ENCODE measurements around the gene YIPF3.

YIPF3 gene

DNA sequence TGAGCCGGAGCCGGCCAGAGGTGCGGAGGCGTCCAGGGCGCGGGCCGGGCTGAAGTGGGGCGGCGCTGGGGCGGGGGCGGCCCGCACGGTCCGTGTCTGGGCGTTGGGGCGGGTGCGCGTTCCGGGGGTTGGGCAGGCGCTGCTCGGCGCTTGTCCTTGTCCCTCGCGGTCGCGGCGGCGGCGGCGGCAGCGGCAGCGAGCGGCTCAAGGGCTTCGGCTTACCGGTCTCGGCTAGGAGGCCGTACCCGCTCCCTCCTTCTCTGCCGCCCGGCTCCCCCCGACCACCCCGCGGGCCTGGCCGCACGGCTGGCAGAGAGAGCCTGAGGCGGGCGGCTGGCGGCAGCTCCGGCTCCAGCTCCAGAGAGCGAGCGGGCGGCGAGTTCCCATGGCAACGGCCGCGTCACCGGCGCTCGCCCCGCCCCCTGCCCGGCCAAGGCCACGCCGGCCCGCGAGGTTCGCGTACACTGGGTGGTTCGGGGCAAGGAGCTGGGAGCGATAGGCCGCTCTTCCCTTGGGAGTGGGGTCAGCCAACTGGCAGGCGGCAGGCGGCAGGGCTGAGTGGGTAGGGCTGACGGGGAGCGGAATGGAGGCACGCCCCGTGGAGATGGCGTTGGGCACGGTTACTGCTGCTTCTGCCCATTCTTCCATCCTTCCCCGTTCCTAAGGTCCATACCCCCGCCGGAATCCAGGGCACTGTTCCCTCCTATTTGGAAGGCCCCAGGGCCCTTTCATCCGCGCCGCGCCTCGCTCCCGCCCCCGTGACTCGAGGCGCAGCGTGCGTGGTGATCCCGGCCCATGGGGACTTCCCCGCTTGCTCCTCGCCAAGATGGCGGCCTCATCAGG is 6.5 kb downstream of the YIPF3 start, which contains the start of gene LRRC73:
LRRC73 (minus strand) TSS at position 363 of the 843 bp plus-strand sequence. CDS start 561 bp downstream, outside the sequence.
- Histone ChIP-seq H4K91ac (ENCODE audit: low read depth, low read length) (no peak within 1 kb of the TSS), H3K14ac (ENCODE audit: low read length) (no peak within 1 kb of the TSS), H3K18ac (ENCODE audit: low read length) (peak within 1 kb of the TSS; percentile 18), H3K36me3 (ENCODE audit: control insufficient read depth in 1 of 2, insufficient read depth in 2 of 2, low read length in 2 of 2) (peaks cover 34 to 43% of the 10 kb centered on the region in 2 experiments), H3K4ac (ENCODE audit: low read depth, low read length) (no peak within 1 kb of the TSS), H4K8ac (ENCODE audit: low read depth, low read length) (no peak within 1 kb of the TSS), H2BK5ac (ENCODE audit: low read depth, low read length, poor library complexity) (no peak within 1 kb of the TSS), H3K9ac (ENCODE audit: low read length) (peak within 1 kb of the TSS; percentile 29), H3K4me3 (ENCODE audit: low read depth, low read length) (peak within 1 kb of the TSS; percentile 76), H3K4me1 (ENCODE audit: control insufficient read depth in 1 of 2, insufficient read depth in 2 of 2, low read length in 2 of 2) (peaks cover 4 to 8% of the 10 kb centered on the region in 2 experiments), H3K79me2 (ENCODE audit: control insufficient read depth, insufficient read depth, low read length, poor library complexity) (no peaks in the 10 kb centered on the region), H3K27me3 (ENCODE audit: insufficient read depth, low read length) (peaks cover 20% of the 10 kb centered on the region), H2AFZ (ENCODE audit: insufficient read depth, low read length, poor library complexity) (peak within 1 kb of the TSS; percentile 38), H3K4me2 (ENCODE audit: low read length) (peak within 1 kb of the TSS; percentile 88), H3K23ac (ENCODE audit: low read length) (no peak within 1 kb of the TSS), H2AK5ac (ENCODE audit: low read length) (no peak within 1 kb of the TSS), H4K12ac (ENCODE audit: low read depth, low read length) (no peak within 1 kb of the TSS), H3K27ac (ENCODE audit: low read depth, low read length) (no peak within 1 kb of the TSS), H3K9me3 (ENCODE audit: insufficient read depth, low read depth, low read length) (no peaks in the 10 kb centered on the region), H2BK120ac (ENCODE audit: insufficient read depth, low read length, poor library complexity) (no peak within 1 kb of the TSS), H2BK12ac (ENCODE audit: low read length) (no peak within 1 kb of the TSS), H3K79me1 (ENCODE audit: low read length) (peaks cover 2% of the 10 kb centered on the region)
- peak; percentile 85 to 96 for DNase-seq
- whole genome bisulfite sequencing (ENCODE audit: extremely low coverage, insufficient coverage, insufficient read length): no CpG with 5 or more reads among the region's 96 CpGs

- Histone ChIP-seq H3K79me1 (ENCODE audit: low read length) (peaks cover 2% of the 10 kb centered on the region), H2AFZ (ENCODE audit: insufficient read depth, low read length, poor library complexity) (peak overlapping the region; percentile 10), H4K91ac (ENCODE audit: low read depth, low read length) (no peak overlapping the region), H3K9ac (ENCODE audit: low read length) (peak overlapping the region; percentile 14), H3K4me2 (ENCODE audit: low read length) (peak overlapping the region; percentile 88), H3K4me1 (ENCODE audit: control insufficient read depth in 1 of 2, insufficient read depth in 2 of 2, low read length in 2 of 2) (peaks cover 4 to 8% of the 10 kb centered on the region in 2 experiments), H3K4me3 (ENCODE audit: low read depth, low read length) (peak overlapping the region; percentile 76), H2BK5ac (ENCODE audit: low read depth, low read length, poor library complexity) (no peak overlapping the region), H3K14ac (ENCODE audit: low read length) (no peak overlapping the region), H3K27me3 (ENCODE audit: insufficient read depth, low read length) (peaks cover 20% of the 10 kb centered on the region), H4K12ac (ENCODE audit: low read depth, low read length) (no peak overlapping the region), H3K9me3 (ENCODE audit: insufficient read depth, low read depth, low read length) (no peaks in the 10 kb centered on the region), H3K36me3 (ENCODE audit: control insufficient read depth in 1 of 2, insufficient read depth in 2 of 2, low read length in 2 of 2) (peaks cover 38 to 47% of the 10 kb centered on the region in 2 experiments), H3K4ac (ENCODE audit: low read depth, low read length) (no peak overlapping the region), H3K79me2 (ENCODE audit: control insufficient read depth, insufficient read depth, low read length, poor library complexity) (no peaks in the 10 kb centered on the region), H2AK5ac (ENCODE audit: low read length) (no peak overlapping the region), H3K18ac (ENCODE audit: low read length) (peak overlapping the region; percentile 18), H3K27ac (ENCODE audit: low read depth, low read length) (no peak overlapping the region), H2BK12ac (ENCODE audit: low read length) (no peak overlapping the region), H2BK120ac (ENCODE audit: insufficient read depth, low read length, poor library complexity) (no peak overlapping the region), H4K8ac (ENCODE audit: low read depth, low read length) (no peak overlapping the region), H3K23ac (ENCODE audit: low read length) (no peak overlapping the region)
- DNase-seq: peak in 1 of 2 donors; percentile 39
- WGBS (ENCODE audit: extremely low coverage, insufficient coverage, insufficient read length): no CpG with 5 or more reads among the region's 69 CpGs
Measured at GRCh38 chr6:43509142-43509983, 7.4 kb downstream of the YIPF3 start.

DNA sequence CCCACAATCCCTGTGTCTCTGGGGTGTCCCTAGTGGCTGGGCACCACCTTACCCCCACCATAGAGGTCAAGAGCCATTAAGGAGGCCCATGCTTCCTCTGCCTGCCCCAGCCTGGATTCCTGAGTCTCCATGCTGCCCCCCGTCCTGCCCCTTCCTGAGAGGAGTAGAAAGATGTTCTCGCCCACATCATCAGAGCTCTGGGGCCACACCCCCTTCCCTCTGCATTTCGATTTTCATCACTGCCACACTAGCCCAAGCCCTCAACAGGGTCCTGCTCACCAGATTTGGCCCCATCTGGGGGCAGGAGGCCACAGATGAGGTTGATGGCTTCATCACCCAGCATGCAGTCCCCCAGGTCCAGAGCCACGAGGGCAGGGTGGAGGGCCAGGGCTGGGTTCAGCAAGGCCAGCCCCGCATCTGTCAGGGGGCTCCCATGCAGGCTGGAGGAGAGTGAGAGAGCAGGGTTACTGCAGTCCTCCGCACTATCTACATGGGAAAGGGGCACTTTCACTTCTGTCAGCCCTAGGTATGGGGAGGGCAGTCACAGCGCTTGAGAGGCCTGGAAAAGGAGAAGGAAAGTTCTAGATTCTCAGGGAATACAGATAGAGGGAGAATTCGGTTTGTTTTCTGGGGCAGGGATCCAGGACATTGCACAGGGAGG is 8.1 kb downstream of the YIPF3 start:
- H3K27ac ChIP-seq (ENCODE audit: low read depth, low read length): no peak overlapping the region
- H2AFZ ChIP-seq (ENCODE audit: insufficient read depth, low read length, poor library complexity): no peak overlapping the region
- H2BK12ac ChIP-seq (ENCODE audit: low read length): no peak overlapping the region
- peaks cover 40 to 49% of the 10 kb centered on the region in 2 experiments for H3K36me3 ChIP-seq (ENCODE audit: control insufficient read depth in 1 of 2, insufficient read depth in 2 of 2, low read length in 2 of 2)
- H3K18ac ChIP-seq (ENCODE audit: low read length): no peak overlapping the region
- H3K9me3 ChIP-seq (ENCODE audit: insufficient read depth, low read depth, low read length): no peaks in the 10 kb centered on the region
- WGBS (ENCODE audit: extremely low coverage, insufficient coverage, insufficient read length): no CpG with 5 or more reads among the region's 8 CpGs
- H3K4me3 ChIP-seq (ENCODE audit: low read depth, low read length): no peak overlapping the region
- H2BK120ac ChIP-seq (ENCODE audit: insufficient read depth, low read length, poor library complexity): no peak overlapping the region
- no peak overlapping the region for H4K91ac ChIP-seq (ENCODE audit: low read depth, low read length)
- H3K23ac ChIP-seq (ENCODE audit: low read length): no peak overlapping the region
- H3K27me3 ChIP-seq (ENCODE audit: insufficient read depth, low read length): peaks cover 20% of the 10 kb centered on the region
- no peak overlapping the region for H4K12ac ChIP-seq (ENCODE audit: low read depth, low read length)
- H2AK5ac ChIP-seq (ENCODE audit: low read length): no peak overlapping the region
- H3K79me2 ChIP-seq (ENCODE audit: control insufficient read depth, insufficient read depth, low read length, poor library complexity): no peaks in the 10 kb centered on the region
- no peak overlapping the region for H3K4ac ChIP-seq (ENCODE audit: low read depth, low read length)
- H3K9ac ChIP-seq (ENCODE audit: low read length): peak overlapping the region; percentile 8
- H3K14ac ChIP-seq (ENCODE audit: low read length): no peak overlapping the region
- no peak overlapping the region for H3K4me2 ChIP-seq (ENCODE audit: low read length)
- no peak for DNase-seq
- peaks cover 4 to 8% of the 10 kb centered on the region in 2 experiments for H3K4me1 ChIP-seq (ENCODE audit: control insufficient read depth in 1 of 2, insufficient read depth in 2 of 2, low read length in 2 of 2)
- peaks cover 2% of the 10 kb centered on the region for H3K79me1 ChIP-seq (ENCODE audit: low read length)
- no peak overlapping the region for H2BK5ac ChIP-seq (ENCODE audit: low read depth, low read length, poor library complexity)
- no peak overlapping the region for H4K8ac ChIP-seq (ENCODE audit: low read depth, low read length)
